NCI-H510A treated with DMSO at 0.1 percent for 48 hours (cell line): ENCODE measurements around the gene PHF2.

Experiments used
- DNase-seq: peaks from one replicate; lab custom pipeline; 2025; lab: John Stamatoyannopoulos, UW

The PHF2 gene

DNA sequence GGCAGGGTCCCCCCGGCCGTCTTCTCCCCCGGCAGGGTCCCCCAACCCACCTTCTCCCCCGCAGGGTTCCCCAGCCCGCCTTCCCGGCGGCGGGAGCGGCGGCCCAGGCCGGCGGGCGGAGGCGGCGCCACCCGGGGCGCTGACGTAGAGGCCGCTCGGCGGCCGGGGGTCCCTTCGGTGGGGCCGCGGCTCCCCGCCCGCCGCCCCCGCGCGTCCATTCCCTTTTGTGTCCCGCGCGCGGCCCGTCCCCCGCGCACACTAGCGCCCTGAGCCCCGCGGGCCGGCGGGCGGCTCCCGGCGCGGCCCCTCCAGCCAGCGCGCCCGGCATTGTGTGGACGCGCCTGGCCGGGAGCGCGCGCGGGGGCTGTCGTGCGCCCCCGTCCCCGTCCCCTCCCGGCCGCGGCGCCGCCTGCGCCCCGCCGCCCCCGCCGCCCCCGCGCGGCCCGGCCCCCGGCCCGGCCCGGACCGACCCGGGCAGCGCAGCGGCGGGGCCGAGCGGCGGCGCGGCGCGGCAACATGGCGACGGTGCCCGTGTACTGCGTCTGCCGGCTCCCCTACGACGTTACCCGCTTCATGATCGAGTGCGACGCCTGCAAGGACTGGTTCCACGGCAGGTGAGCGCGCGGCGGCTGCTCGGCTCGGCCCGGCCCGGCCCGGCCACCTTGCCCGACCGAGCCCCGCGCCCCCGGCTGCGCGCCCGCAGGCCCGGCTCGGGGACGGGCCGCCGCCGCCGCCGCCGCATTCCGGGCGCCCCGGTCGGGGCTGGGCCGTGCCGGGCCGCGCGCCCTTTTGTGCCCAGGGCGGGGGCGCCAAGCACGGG is at the start of gene PHF2:
Gene PHF2, plus strand, starts transcription at position 327 of the 820 bp plus-strand sequence. Its CDS starts 190 bp downstream, at position 517.
- DNase-seq, result peak; percentile 12

DNA sequence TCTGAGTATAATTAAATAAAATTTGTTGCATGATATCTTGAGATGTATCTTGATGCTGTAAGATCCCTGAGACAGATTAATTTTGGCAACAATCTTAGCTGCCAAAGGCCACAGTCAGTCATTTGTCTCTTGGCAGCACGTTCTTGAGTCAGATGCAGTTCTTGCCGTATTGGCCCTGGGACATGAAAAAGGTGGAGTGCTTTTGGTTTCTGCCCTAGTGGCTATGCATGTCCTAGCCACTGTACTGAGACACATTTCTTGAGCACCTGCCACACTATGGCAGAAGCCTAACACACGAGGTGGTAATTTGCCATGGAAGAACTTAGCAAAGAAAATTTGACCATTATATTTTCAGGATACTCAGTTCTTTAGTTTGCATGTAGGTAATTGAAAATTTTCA is 45.0 kb upstream of the PHF2 start:
- DNase-seq, result no peak

DNA sequence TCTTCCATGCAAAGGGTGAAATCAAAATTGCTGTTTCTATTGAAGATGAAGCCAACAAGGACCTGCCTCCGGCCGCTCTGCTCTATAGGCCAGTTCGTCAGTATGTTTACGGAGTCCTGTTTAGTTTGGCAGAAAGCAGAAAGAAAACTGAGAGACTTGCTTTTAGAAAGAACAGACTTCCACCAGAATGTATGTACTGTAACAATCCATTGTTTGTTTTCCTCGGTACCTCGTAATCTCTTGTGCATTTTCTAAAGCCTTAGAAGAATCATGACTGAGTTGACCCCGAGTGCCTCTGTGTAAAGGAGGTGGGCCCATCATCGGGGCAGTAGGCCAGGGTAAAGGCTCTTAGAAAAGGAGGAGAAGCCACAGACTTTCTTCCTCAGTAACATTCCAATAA is 44.2 kb upstream of the PHF2 start:
- DNase-seq, result no peak

DNA sequence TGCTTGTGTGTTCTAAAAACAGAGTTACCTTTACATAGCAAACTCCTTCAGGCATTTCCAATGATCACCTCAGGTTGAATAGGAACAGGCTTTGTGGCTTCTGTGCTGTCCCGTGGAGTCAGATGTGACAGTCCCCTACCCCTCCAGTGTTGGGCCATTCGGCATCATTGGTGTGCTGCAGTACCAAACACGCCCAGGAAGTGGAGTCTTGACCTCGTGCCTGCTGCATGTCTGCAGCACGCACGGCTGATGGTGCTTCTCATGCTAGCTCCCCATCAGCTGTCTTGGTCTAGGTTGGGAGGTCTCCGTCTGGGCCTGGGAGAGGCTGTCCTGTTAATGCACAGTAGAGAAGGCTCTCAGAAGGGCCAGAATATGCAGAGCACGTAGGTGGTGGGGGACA is 42.5 kb upstream of the PHF2 start:
- DNase-seq, result no peak

DNA sequence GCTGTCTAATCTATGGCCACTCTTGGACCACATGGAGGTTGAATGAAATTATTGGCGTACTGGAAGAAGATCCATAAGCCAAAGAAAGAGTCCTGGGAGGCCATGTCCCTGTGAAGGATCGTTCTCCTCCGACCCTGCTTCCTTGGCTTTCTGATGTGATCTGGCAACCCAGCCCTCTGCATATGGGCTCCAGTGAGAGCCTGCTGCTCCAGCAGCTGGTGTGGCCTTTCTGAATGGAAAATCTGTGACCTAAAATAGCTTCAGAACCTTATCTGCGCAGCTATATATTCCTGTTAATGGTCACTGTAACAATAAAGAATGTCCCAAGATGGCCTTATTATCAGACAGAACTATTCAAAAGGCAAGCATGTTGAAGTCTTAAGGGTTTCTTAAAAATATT is 40.2 kb upstream of the PHF2 start:
- no peak for DNase-seq

DNA sequence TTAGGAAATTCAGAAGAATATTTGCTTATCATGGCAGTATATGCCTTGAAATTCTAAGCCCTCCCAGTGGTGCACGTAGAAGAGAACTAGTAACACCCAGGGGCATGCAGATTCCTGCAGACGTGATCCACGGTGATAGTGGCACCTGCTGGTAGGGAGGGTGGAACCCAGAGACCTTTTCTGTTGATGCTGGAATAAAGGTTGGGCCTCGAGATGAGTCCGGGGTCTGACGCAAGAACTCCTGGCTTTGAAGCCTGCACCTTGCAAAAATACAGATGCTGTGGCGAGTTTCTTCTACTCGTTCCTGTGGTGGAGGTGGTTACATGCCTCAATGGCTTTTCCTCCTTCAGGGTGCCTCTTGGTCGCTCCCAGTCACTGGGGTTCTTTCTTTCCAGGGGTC is 39.5 kb upstream of the PHF2 start:
- no peak for DNase-seq

DNA sequence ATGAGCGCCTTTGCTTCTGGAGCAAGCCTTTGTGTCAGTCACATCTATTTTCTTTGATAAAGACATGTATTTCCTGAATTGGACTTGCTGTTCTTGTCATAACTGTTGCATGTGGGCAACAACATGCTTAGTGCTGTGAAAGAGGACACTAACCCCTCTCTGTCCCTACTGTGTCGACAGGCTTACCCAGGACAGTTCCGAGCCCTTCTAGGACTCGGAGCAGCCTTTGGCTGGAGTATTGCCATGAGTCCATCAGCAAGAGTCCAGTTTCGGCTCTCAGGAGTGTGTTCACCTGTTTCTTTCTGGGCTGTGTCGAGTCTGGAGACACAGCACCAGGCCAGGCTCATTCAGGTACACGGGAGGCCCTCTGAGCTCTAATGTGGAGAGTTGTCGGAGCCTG is 36.1 kb upstream of the PHF2 start:
- DNase-seq, result no peak

DNA sequence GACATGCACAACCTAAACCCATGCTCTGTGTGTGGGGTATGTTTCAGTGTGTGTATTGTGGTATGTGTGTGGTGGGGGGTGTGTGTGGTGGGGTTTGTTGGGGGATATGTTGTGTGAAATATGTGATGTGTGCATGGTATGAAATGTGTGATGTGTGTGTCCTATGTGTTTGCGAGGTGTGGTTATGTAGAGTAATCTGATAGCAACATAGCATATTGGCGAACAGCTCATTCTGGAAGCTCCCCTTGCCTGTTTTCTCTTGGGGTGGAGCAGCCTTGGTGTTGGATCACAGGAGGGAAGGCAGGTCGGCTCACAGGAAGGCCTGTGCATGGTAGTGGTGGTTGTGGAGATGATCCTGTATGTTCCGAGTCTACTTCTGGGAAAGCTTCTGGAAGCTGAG is 35.4 kb upstream of the PHF2 start:
- DNase-seq, result no peak

DNA sequence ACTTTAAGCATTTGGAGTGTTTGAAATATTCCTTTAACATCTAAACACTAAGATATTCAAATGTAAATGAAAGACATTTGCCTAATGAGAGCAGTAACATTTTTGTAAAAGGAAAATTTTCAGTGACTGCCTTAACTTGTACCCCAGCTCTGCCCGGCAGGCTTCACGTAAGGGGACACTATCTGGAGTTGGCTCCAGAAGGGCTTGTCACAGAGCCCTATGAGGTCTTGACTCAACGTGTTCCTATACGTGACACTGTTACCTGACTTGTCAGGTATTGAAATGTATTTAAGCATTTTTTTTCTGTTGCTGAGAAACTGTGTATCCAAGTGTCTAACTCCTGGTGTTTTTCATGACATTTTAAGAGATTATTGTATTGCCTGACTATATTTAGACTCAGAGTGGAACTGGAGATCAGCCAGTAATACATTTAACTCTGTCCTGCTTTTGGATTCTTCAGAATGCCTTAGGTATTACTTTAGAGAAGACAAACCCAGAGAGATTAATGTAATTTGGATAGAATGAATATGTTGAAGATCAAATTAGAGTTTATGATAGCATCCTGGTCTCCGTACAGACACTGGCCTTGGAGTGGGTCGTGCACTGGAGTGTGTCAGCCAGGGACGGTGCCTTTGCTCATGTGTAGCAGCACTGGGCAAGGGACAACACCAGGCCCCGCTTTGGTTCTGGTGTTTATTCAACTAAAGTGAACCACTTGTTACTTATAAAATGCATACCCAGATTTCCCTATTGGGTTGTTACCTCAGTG is 34.6 kb upstream of the PHF2 start:
- DNase-seq, result no peak

DNA sequence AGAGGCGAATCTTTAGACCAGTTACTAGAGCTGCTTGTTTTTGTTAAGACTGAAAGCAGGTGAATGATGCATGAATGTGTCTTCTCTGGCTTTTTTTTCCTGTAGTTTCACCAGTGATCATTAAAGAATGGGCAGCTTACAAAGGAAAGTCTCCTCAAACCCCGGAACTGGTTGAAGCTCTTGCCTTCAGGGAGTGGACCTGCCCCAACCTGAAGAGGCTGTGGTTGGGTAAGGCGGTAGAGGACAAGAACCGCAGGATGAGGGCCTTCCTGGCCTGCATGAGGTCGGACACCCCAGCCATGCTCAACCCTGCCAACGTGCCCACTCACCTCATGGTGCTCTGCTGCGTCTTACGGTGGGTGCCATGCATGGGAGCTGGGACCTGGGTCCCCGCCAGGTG is 33.3 kb upstream of the PHF2 start:
- DNase-seq, result no peak

DNA sequence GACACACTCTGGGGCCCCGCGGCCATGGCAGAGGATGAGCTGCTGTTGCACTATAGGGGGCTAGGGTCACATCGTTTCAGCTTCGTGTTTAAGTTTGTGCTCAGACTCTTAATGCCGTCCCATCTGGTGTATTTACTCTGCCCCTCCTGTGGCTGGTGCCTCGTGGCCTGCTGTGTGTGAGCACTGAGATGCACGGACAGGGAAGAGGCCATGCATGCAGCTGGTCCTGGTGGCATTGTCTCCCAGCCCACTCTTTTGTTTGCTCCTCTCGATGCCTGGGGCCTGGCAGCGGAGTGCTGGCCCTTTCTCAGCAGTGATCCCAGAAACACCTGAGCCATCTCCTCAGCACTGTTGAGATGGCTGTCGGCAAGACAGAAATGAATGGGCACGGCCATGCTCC is 30.0 kb upstream of the PHF2 start:
- no peak for DNase-seq

DNA sequence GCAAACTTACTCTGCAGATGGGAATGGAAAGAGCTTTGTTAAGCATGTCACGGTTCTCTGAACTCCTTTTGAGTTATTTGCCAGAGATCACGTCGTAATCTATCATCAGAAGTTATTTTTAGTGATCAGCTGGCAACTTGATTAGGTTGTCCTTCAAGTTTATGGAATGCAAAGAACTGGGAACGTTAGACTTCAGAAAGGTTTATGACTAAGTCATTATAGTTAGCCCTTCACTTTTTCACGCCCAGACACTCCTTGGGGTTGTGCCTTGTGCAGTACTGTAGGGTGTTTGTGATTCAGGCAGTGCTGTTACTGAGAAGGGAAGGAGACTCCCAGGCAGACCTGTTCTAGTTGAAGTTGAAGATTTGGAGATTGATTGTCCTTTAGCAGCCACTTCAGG is 26.8 kb upstream of the PHF2 start:
- no peak for DNase-seq

DNA sequence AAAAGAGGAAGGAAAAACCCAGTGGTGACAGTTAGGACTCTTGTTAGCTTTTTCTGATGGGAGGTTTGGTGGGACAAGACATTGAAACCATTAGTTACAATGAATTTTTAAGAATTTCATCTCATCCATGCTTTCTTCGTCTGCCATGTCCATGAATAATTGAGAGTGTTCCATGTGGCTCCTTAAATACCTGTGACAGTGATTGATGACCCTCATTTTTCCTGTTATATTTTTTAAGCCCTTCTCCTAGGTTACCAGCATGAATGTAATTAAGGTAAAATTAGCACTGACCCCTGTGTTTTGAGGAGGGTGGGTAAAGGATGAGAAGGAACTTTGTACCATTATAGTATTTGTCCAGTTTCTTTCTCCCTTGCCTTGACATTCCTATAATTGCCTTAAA is 23.5 kb upstream of the PHF2 start:
- no peak for DNase-seq

DNA sequence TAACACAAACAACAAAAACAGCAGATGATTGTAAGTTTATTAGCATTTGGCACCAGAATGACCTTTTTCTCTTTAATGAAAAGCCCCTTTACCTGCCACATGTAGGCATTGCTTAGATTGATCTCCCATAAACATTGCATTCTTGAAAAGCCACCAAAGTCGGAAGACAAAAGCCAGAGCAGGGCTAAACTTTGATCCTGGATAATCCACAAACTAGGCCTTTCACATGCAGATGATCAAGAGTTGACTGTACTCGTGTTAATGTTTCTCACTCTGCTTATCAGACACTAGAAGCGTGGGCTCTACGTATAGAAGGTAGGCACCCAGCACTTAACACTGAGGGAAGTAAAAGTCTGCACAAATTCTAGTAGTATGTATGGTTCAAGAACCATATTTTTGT is 21.0 kb upstream of the PHF2 start:
- no peak for DNase-seq

DNA sequence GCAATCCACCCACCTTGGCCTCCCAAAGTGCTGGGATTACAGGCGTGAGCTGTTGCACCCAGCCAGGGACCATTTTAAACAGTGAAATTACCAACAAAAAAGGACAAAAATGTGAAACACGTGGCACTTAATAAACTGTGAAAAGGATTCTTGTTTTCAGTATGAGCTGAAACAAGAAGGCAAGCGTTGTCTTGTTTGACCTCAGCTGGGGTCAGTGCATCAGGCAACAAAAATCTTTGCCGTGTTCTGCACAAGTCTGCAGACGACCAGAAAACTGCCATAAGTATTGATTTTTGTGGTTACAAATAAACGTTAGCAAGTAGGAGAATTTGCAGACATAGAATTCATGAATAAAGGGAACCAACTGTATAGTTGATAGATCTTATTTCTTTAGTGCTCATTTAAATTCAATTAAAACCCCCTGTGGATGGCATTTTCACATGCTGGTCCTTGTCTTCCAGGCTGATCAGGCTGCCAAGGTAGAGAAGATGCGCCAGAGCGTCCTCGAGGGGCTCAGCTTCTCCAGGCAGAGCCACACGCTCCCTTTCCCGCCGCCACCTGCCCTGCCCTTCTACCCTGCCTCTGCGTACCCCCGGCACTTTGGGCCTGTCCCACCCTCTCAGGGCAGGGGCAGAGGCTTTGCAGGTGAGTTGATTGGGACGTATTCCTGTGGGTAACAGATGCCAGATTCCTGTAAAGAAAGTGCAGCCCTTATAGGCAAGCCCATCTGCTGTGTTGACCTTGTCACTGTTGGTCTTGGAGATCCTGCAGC is 18.8 kb upstream of the PHF2 start:
- no peak for DNase-seq

DNA sequence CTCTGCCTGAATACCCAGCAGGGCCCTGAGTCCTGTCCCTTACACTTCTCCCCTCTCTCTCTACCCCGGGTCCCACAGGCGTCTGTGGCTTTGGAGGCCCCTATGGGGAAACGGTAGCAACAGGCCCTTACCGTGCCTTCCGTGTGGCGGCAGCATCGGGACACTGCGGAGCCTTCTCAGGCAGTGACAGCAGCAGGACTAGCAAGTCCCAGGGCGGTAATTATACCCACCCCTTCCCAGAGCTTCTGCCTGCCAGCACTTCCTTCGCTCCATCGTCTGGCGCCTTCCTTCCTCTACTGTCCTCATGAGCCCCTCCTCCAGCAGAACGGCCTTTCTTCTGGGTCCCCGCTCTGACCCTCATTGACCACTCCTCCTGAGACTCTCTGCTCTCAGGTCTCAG is 17.9 kb upstream of the PHF2 start:
- no peak for DNase-seq

DNA sequence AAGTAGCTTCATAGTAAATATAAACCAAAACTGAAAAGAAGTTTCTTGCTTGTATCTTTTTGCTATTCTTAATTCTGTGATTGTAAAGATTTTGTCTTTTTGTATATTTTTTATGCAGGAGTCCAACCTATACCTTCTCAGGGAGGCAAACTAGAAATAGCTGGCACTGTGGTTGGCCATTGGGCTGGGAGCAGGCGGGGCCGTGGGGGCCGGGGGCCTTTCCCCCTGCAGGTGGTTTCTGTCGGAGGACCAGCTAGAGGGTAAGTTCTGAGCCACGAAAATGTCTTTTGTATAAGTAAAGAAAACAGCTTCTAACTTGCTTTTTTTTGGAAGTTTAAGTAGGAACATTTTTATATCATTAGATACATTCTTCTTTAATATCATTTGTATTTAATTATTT is 15.4 kb upstream of the PHF2 start:
- no peak for DNase-seq

DNA sequence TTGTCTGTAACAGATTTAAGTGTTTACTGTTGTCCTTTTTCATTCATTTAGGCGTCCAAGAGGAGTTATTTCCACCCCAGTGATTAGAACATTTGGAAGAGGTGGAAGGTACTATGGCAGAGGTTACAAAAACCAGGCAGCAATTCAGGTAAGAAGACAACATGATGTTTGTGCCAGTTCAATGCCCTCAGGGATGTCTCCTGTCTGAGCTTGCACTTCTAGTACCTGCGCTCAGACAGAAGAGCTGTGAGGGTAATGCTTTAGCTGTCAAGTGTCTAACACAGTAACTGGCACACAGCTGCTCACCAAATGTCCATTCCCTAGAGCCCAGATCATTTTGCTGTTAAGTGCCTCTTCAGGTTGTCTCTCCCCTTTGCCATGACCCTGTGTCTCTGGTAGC is 14.2 kb upstream of the PHF2 start:
- DNase-seq, result no peak

DNA sequence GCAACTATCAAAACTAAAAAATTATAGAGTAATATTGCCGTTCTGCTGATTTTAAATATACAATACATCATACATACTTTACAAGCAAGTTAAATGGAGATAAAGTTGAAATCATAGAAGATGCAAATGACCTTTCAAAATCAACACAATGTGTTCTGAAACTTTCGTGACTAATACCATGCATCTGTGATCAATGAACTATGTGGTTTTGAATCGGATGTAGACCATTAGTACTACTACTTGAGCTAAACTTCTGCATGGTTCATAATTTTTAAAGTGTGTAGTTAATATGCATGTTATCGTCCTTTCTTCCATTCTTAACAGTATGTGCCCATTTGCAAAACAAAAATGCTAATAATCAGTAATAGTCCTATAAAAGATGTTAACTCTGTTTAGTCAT is 11.3 kb upstream of the PHF2 start:
- no peak for DNase-seq

DNA sequence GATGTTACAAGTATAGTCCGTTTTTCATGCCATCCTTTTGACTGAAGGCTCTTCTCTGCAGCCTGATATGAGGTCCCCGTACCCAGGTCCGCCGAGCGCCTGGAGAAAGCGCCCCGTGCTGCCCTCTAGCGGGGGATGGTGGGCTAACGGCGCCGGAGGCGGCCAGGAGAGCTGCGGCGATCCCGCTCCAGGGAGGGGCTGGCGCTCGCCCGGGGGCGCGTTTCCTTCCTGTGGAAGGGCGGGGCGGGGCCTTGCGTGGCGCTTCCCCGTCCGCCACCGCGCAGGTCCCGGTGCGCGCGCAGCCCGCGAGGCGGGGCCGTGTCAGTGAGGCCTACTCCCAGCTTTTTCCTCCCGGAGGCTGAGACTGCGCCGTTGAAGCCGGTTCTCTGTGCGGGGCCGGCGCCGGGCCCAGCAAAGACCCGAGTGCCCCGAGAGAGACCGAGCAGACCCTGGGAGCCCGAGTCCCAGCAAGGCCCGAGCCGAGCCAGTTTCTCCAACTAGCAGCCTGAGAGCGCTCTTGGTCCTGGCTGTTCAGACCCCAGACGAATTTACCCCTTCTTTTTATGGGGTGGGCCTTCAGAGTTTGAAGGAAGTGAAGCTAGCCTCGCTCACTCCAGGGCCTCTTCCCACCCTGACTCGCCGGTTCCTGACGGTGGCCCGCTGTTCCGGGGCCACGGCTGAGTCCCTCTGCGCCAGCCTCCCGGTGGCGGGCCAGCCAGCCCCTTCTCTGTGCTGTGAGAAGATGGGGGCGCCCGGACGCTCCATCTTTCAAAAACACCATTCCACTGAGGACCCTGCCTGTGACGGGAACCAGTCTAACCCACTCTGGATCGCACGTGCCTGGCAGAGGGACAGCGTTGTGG is 9.7 kb upstream of the PHF2 start:
- peak; percentile 94 for DNase-seq

DNA sequence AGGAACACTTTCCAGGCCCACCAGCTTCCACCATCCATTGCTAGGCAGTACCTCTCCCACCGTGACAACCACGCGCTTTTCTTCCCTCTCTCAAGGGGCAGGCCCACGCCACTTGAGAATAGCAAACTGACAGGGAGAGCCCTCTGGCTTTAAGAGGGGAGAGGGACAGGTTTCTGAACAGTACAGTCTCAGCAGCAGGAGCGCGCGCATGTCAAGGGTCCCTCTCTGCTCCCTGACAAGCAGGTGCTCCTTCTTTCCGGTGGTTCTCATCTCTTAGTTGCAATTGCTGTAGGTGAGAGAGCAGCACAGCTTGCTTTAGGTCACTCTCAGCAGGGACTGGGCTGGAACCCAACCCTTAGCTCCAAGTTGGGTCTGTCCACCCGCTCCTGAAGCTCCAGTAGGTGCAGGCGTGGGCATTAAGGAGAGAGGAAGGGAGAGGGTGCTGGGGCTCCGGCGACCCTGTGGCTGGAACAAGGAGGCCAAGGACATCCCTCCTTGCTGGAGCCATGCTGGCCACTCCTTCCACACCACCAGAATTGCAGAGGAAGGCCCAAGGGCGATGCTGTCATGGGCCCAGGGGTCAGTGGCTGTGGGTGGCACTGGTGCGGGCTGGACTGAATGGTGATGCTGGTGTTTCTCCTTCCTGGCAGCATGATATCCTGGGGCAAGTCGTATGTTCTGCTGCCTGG is 9.0 kb upstream of the PHF2 start:
- peak; percentile 60 for DNase-seq
